ENCODE measurements around the gene RTP1. TPM values are rescaled to one million over a fixed set of nuclear protein-coding genes. Genes with fewer than 3 reads are reported as not detected.
"Not testable (repeated sequence)": the region's sequence is repeated elsewhere in the genome, so short reads cannot be mapped to it uniquely, and the experiment has no call there.

The RTP1 gene, protein sequence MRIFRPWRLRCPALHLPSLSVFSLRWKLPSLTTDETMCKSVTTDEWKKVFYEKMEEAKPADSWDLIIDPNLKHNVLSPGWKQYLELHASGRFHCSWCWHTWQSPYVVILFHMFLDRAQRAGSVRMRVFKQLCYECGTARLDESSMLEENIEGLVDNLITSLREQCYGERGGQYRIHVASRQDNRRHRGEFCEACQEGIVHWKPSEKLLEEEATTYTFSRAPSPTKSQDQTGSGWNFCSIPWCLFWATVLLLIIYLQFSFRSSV
- not detected for total RNA-seq

GRCh38 chr3:187197335-187197649 lies at the start of gene RTP1:
Gene RTP1 (plus strand): TSS chr3:187197486. CDS start chr3:187197516, 30 bp downstream.
- Mint-ChIP-seq H3K27ac (no peak within 1 kb of the TSS), H3K4me3 (no peak within 1 kb of the TSS), H3K27me3 (peaks cover 27% of the 10 kb centered on the region), H3K36me3 (ENCODE audit: low read depth) (no peaks in the 10 kb centered on the region), H3K4me1 (peaks cover 7% of the 10 kb centered on the region), H3K9me3 (no peaks in the 10 kb centered on the region)
- DNase-seq, result no peak
- POLR2A ChIA-PET, result no interaction called here
- CTCF ChIA-PET, result interaction anchor here (0.8 kb wide), 1 partner anchor 47 kb away, joined by 3 read pairs; no protein-coding TSS in a partner anchor

DNA sequence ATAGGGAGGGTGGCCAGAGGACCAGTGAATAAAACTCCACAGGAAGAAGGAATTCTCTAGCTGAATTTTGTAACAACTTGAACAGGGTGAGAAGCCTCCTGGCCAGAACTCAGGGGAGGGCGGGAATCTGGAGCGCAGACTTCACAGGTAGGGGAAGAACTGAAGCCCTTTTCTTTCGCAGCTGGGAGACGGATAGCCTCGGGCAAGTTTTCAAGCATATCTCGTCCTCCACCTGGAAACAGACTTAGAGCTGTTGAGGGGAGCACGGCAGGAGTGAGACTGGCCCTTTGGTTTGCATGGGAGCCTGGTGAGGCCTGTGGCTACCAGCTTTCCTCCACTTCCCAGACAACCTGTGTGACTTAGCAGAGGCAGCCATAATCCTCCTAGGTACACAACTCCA lies 47.1 kb upstream of the RTP1 start:
- DNase-seq, result no peak

GRCh38 chr3:187150599-187150998 lies 46.7 kb upstream of the RTP1 start:
- Mint-ChIP-seq H3K9me3 (peaks cover 10% of the 10 kb centered on the region), H3K4me3 (no peak overlapping the region), H3K27me3 (peaks cover 49% of the 10 kb centered on the region), H3K36me3 (ENCODE audit: low read depth) (peaks cover 10% of the 10 kb centered on the region), H3K27ac (no peak overlapping the region), H3K4me1 (peaks cover 2% of the 10 kb centered on the region)
- ChIA-PET POLR2A (interaction anchor here (0.9 to 2.5 kb wide), 4 partner anchors 11 to 219 kb away, joined by 3 to 19 read pairs (median 6); partner anchors contain the start of gene RPL39L), CTCF (interaction anchor here (0.7 to 7.0 kb wide), 25 partner anchors 10 to 536 kb away, joined by 3 to 129 read pairs (median 4); partner anchors contain the start of genes RPL39L and RTP1)
- peak; percentile 71 for DNase-seq

More for the DNA sequence above, 47.1 kb upstream of the RTP1 start:
- Mint-ChIP-seq H3K27ac (no peak overlapping the region), H3K36me3 (ENCODE audit: low read depth) (peaks cover 10% of the 10 kb centered on the region), H3K27me3 (peaks cover 45% of the 10 kb centered on the region), H3K9me3 (peaks cover 12% of the 10 kb centered on the region), H3K4me1 (peaks cover 2% of the 10 kb centered on the region), H3K4me3 (no peak overlapping the region)
- CTCF ChIA-PET, result interaction anchor here (0.8 to 7.0 kb wide), 23 partner anchors 10 to 536 kb away, joined by 3 to 129 read pairs (median 5); partner anchors contain the start of genes RPL39L and RTP1
- POLR2A ChIA-PET, result interaction anchor here (0.9 to 2.5 kb wide), 4 partner anchors 11 to 219 kb away, joined by 3 to 19 read pairs (median 6); partner anchors contain the start of gene RPL39L

- Mint-ChIP-seq H3K4me3 (no peak overlapping the region), H3K4me1 (peaks cover 2% of the 10 kb centered on the region), H3K27ac (no peak overlapping the region), H3K36me3 (ENCODE audit: low read depth) (no peaks in the 10 kb centered on the region), H3K27me3 (peaks cover 35% of the 10 kb centered on the region), H3K9me3 (peaks cover 2% of the 10 kb centered on the region)
- no peak for DNase-seq
- ChIA-PET POLR2A (no interaction called here), CTCF (interaction anchor here (4.0 to 4.2 kb wide), 2 partner anchors 22 to 49 kb away, joined by 18 to 115 read pairs; partner anchors contain the start of gene RPL39L)
Observed at GRCh38 chr3:187161556-187161955, 35.7 kb upstream of the RTP1 start.

DNA sequence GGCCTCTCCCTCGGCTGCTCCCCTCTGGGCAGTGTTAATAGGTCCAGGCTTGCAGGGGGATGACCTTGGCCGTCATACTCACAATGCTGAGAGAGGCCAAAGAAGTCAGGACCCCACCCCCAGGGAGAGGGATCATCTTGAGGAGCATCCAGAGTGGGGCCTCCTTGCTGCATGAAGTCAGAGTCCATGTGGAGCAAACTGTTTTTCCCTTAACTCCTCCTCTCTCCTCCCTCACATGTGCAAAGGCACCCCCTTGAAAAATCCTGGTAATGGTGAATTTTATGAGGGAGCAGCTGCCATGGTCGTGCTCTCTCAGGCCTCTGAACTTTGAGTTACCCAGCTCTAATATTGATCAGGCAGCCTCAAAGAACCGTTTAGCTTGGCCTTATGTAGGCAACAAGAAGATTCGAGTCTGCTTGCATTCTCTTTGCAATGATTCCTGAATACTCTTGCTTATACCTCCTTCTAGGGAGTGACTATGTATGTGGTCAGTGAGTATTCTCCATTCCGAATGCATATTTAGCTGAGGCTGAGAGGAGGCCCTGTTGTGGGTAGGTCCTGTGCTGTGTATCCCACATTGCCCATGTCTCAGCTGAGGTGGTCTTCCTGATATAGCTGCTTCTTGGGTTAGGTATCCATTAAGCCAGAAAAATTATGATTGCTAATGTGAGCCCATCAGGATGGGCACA lies 34.9 kb upstream of the RTP1 start:
- H3K36me3 Mint-ChIP-seq (ENCODE audit: low read depth), result no peaks in the 10 kb centered on the region
- no peak overlapping the region for H3K27ac Mint-ChIP-seq
- ChIA-PET POLR2A (interaction anchor here (0.9 to 1.2 kb wide), 2 partner anchors 253 to 378 kb away, joined by 3 read pairs; no protein-coding TSS in a partner anchor), CTCF (interaction anchor here (0.9 to 4.0 kb wide), 6 partner anchors 11 to 313 kb away, joined by 3 to 115 read pairs (median 4); partner anchors contain the start of gene RPL39L)
- H3K27me3 Mint-ChIP-seq, result peaks cover 35% of the 10 kb centered on the region
- peaks cover 2% of the 10 kb centered on the region for H3K9me3 Mint-ChIP-seq
- peaks cover 2% of the 10 kb centered on the region for H3K4me1 Mint-ChIP-seq
- no peak overlapping the region for H3K4me3 Mint-ChIP-seq
- DNase-seq, result no peak

- peaks cover 23% of the 10 kb centered on the region for H3K27me3 Mint-ChIP-seq
- ChIA-PET CTCF (interaction anchor here (0.6 to 6.3 kb wide), 46 partner anchors 9 to 1109 kb away, joined by 3 to 115 read pairs (median 4); partner anchors contain the start of genes MASP1, RPL39L and ST6GAL1), POLR2A (interaction anchor here (0.7 to 1.6 kb wide), 6 partner anchors 52 to 378 kb away, joined by 4 to 13 read pairs (median 4); no protein-coding TSS in a partner anchor)
- H3K4me3 Mint-ChIP-seq, result no peak overlapping the region
- no peaks in the 10 kb centered on the region for H3K9me3 Mint-ChIP-seq
- no peaks in the 10 kb centered on the region for H3K36me3 Mint-ChIP-seq (ENCODE audit: low read depth)
- peak; percentile 25 for DNase-seq
- peaks cover 5% of the 10 kb centered on the region for H3K4me1 Mint-ChIP-seq
- no peak overlapping the region for H3K27ac Mint-ChIP-seq
Observed at GRCh38 chr3:187165144-187165543, 32.1 kb upstream of the RTP1 start.

DNA sequence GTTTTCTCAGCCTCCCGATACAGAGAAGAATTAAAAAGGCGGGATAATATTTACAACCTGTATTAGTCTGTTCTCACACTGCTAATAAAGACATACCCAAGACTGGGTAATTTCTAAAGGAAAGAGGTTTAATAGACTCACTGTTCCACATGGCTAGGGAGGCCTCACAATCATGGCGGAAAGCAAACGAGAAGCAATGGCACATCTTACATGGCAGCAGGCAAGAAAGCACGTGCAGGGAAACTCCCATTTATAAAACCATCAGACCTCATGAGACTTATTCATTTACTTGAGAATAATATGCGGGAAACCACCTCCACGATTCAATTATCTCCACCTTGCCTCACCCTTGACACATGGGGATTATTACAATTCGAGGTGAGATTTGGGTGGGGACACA lies 30.5 kb upstream of the RTP1 start:
- peaks cover 8% of the 10 kb centered on the region for H3K4me1 Mint-ChIP-seq
- H3K9me3 Mint-ChIP-seq, result no peaks in the 10 kb centered on the region
- no peak overlapping the region for H3K27ac Mint-ChIP-seq
- no peak for DNase-seq
- H3K27me3 Mint-ChIP-seq, result peaks cover 13% of the 10 kb centered on the region
- no peaks in the 10 kb centered on the region for H3K36me3 Mint-ChIP-seq (ENCODE audit: low read depth)
- no peak overlapping the region for H3K4me3 Mint-ChIP-seq
- ChIA-PET POLR2A (interaction anchor here (0.9 kb wide), 1 partner anchor 317 kb away, joined by 3 read pairs; no protein-coding TSS in a partner anchor), CTCF (interaction anchor here (0.5 to 6.3 kb wide), 7 partner anchors 28 to 345 kb away, joined by 3 to 59 read pairs (median 6); partner anchors contain the start of gene RPL39L)

DNA sequence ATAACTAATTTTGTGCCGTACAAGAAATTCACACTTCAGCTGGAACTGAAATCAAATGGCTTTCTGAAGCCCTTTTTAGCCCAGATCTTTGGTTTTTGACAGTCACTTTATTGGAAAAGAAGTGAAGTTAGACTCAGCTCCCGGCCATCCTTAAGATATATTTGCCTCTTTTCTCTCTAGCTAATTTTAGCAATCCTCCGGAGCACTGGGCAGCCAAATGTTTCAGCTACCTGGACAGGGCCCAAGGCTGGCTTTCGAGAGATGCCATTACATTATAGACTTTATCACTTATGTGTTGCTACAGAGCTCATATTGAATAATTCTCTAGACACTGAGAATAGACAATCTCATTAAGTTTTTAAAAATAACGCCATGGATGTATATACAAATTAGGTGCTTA lies 29.5 kb upstream of the RTP1 start:
- no peak for DNase-seq
- Mint-ChIP-seq H3K4me3 (no peak overlapping the region), H3K4me1 (peaks cover 8% of the 10 kb centered on the region), H3K36me3 (ENCODE audit: low read depth) (no peaks in the 10 kb centered on the region), H3K9me3 (no peaks in the 10 kb centered on the region), H3K27me3 (peaks cover 9% of the 10 kb centered on the region), H3K27ac (no peak overlapping the region)
- ChIA-PET POLR2A (no interaction called here), CTCF (interaction anchor here (1.0 to 6.3 kb wide), 4 partner anchors 29 to 319 kb away, joined by 3 to 59 read pairs (median 12); partner anchors contain the start of gene RPL39L)

- POLR2A ChIA-PET, result no interaction called here
- no peaks in the 10 kb centered on the region for H3K9me3 Mint-ChIP-seq
Observed at GRCh38 chr3:187169231-187169960, 27.9 kb upstream of the RTP1 start.

GRCh38 chr3:187170911-187171310 lies 26.4 kb upstream of the RTP1 start:
- H3K4me1 Mint-ChIP-seq; POLR2A ChIA-PET; H3K4me3 Mint-ChIP-seq; H3K9me3 Mint-ChIP-seq; H3K27ac Mint-ChIP-seq; H3K27me3 Mint-ChIP-seq; H3K36me3 Mint-ChIP-seq (ENCODE audit: low read depth); DNase-seq: not testable (repeated sequence)
- CTCF ChIA-PET, result interaction anchor here (0.8 to 2.8 kb wide), 3 partner anchors 21 to 321 kb away, joined by 4 to 8 read pairs (median 4); no protein-coding TSS in a partner anchor

More at GRCh38 chr3:187169231-187169960, 27.9 kb upstream of the RTP1 start:
- CTCF ChIA-PET, result interaction anchor here (1.4 to 6.3 kb wide), 4 partner anchors 19 to 320 kb away, joined by 6 to 59 read pairs (median 7); partner anchors contain the start of gene RPL39L
- peaks cover 9% of the 10 kb centered on the region for H3K27me3 Mint-ChIP-seq
- H3K36me3 Mint-ChIP-seq (ENCODE audit: low read depth), result no peaks in the 10 kb centered on the region
- H3K4me1 Mint-ChIP-seq, result peaks cover 8% of the 10 kb centered on the region
- DNase-seq, result no peak
- H3K27ac Mint-ChIP-seq, result no peak overlapping the region
- no peak overlapping the region for H3K4me3 Mint-ChIP-seq

DNA sequence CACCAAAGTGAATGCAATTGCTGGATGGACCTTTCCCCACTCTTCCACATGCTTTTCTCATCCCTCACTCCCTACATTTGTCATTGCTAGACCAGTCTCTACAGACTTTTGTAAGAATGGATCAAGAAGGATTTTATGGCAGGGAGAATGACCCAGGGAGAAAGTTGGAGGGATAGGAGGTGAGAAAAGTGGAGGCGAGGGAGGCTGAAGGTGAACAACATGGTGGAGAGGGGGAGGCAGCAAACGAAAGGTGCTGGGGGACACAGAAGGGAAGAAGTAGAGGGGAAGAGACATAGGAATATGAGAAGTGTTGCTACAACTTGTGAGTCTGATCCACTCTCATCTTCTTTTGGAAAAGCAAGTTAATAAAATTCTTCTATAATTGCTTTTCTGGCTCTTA lies 24.4 kb upstream of the RTP1 start:
- Mint-ChIP-seq H3K27ac (no peak overlapping the region), H3K27me3 (peaks cover 3% of the 10 kb centered on the region), H3K4me1 (peaks cover 6% of the 10 kb centered on the region), H3K36me3 (ENCODE audit: low read depth) (no peaks in the 10 kb centered on the region), H3K9me3 (no peaks in the 10 kb centered on the region), H3K4me3 (no peak overlapping the region)
- ChIA-PET CTCF (no interaction called here), POLR2A (no interaction called here)
- no peak for DNase-seq

DNA sequence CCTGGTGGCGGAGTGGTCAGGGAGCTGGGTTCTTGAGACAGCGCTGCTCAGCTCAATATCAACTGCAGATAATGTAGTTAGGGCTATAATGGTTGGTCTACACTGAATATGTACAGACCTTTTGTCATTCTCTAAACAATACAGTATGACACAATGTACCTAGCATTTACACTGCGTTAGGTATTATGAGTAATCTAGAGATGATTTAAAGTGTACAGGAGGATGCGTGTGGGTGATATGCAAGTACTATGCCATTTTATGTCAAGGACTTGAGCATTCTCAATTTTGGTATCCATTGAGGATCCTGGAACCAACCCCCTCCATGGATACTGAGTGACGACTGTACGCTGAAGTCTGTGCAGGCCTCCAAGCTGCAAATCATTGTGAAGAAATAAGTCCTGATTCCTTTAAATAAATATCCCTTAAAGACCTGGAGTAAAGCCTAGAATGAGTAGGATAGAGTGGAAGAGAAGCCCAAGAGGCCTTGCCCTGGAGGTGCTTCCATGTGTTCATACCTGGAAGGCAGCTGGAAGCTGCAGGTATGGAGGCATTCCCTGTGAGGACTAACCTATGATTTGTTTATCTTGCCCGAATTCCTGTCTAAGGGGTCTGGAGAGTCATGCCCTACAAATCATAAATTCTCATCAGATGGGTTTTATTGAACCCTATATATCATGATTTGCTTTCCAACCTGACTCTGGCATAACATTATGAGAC lies 15.7 kb upstream of the RTP1 start:
- ChIA-PET CTCF (interaction anchor here (1.5 kb wide), 1 partner anchor 42 kb away, joined by 5 read pairs; the partner anchor contains the start of gene RPL39L), POLR2A (no interaction called here)
- H3K9me3 Mint-ChIP-seq, result no peaks in the 10 kb centered on the region
- DNase-seq, result no peak
- H3K4me1 Mint-ChIP-seq, result peaks cover 14% of the 10 kb centered on the region
- no peaks in the 10 kb centered on the region for H3K36me3 Mint-ChIP-seq (ENCODE audit: low read depth)
- H3K27ac Mint-ChIP-seq, result no peak overlapping the region
- peaks cover 7% of the 10 kb centered on the region for H3K27me3 Mint-ChIP-seq
- no peak overlapping the region for H3K4me3 Mint-ChIP-seq
